ENCODE data around the gene CPSF7.

DNA sequence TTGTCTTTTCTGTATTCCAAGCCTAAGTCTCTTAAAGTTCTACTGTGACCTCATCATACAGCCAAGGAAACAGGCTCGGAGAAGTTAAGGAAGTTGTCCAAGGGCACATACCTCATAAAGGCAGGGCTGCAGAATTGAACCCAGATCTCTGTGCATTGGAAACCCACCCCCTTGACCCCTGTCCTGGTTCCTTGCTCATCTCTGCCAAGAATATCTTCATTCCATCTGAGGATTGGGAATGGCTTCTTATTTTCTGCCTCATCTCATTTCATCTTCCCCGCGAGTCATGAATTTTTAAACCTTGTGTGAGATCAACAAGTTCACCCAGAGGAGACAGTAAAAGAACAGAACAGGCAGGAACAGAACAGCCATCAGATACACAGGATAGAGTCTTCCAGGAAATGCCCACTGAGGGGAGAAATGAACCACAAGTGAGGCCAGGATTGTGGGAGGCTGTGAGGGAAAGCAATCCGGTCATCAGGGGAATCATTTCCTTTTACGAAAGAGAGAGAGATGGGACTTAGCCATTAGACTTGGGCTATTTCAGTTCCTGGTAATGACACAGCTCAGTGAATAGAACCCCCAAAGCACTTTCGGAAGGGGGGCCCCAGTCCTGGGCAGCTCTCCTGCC is 44.4 kb upstream of the CPSF7 start:
- TF ChIP-seq POLR2AphosphoS5 (IDR thresholded peaks at IDR 0.05; ENCODE audit: low read depth, low read length), result no peak
- no peak for TF ChIP-seq POLR2A (IDR thresholded peaks at IDR 0.05; ENCODE audit: low read depth, low read length)

Measured in GM12892 (cell line).